ENCODE measurements around the gene TRPC4AP.
A peak's percentile ranks its signal among the peaks of the same experiment; 100 is the strongest.

Gene TRPC4AP

DNA sequence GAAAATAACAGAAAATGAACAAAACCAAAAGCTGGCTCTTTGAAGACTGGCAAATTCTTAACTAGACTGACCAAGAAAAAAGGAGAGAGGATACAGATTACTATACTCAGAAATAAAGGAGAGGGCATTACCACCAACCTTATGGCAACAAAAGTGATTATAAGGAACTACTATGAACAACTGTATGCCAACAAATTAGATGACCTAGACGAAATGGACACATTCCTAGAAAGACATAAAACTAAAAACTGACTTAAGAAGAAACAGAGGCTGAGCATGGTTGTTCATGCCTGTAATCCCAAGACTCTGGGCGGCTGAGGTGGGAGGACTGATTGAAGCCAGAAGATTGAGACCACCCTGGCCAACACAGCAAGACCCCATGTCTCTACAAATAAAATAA, 33.5 kb downstream of the TRPC4AP start:
- DNase-seq (ENCODE audit: low read depth): no peak

DNA sequence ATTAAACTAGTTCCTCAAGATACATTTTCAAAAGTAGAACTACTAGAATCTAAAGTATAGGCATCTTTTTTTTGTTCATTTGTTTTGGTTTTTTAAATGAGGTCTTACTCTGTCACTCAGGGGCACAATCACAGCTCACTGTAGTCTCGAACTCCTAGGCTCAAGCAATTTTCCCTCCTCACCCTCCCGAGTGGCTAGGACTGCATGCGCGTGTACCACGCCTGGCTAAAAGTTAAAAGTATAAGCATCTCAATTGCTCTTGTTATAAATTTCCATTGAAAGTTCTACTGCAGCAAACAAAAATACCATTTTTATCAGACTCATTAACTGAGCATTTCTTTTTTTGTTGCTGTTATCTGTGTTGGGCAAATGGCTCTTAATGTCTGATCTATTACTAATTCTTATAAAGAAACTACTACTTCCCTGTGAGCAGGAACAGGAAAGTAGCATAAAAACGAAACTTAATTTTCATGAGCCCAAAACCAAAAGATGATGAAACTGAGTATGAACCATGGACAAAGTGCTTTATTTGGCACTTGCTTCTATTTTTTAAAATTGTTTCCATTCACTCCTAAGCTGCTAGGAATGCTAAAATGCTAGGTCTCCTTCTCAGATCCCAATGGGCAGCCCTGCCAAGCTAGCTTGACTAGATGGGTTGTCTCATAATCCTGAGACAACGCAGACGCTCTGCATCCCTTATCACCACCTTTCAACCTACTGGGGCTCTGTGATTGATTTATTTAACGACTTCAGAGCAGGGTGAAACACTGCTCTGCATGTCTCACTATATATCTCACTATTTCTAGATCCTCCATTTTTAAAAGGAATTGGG, 36.9 kb downstream of the TRPC4AP start:
- DNase-seq (ENCODE audit: low read depth): peak; percentile 32

GRCh38 chr20:35054814-35055213, 37.8 kb downstream of the TRPC4AP start:
- no peak for DNase-seq (ENCODE audit: low read depth)

DNA sequence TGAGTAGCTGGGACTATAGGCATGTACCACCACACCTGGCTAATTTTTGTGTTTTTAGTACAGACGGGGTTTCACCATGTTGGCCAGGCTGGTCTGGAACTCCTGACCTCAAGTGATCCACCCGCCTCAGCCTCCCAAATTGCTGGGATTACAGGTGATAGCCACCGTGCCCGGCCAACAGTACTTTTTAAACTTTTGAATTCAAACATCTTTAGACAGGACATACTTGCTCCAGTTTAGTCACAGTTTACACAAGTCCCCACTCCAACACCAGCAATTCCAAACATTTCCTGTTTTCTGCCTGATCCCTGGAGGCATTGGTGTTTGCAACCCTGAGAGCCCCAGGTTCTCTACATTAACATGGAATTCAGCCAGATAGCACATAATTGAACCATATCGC, 40.0 kb downstream of the TRPC4AP start:
- DNase-seq (ENCODE audit: low read depth): peak; percentile 77

GRCh38 chr20:35049776-35050352, 42.7 kb downstream of the TRPC4AP start:
- no peak for DNase-seq (ENCODE audit: low read depth)

GRCh38 chr20:35048739-35049138, 43.9 kb downstream of the TRPC4AP start:
- no peak for DNase-seq (ENCODE audit: low read depth)

DNA sequence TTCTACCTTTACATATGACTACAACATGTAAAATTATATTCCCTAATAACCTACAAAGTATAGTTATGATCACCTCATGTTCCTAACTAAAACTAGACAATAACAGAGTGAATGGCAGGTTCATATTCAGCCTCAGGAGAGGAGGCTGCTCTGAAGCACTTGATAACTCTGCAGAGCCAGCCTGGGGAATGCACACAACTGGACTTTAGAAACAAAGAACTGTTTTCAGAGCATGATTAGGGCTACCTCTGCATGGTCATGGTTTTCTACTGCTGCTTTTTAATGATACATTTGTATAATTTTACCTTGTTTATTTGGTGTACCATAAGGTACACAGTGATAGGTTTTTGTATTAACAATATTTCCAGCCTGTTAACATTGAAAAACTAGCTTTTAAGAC, 50.3 kb downstream of the TRPC4AP start:
- DNase-seq (ENCODE audit: low read depth): no peak

GRCh38 chr20:35040646-35041045, 52.0 kb downstream of the TRPC4AP start:
- no peak for DNase-seq (ENCODE audit: low read depth)

DNA sequence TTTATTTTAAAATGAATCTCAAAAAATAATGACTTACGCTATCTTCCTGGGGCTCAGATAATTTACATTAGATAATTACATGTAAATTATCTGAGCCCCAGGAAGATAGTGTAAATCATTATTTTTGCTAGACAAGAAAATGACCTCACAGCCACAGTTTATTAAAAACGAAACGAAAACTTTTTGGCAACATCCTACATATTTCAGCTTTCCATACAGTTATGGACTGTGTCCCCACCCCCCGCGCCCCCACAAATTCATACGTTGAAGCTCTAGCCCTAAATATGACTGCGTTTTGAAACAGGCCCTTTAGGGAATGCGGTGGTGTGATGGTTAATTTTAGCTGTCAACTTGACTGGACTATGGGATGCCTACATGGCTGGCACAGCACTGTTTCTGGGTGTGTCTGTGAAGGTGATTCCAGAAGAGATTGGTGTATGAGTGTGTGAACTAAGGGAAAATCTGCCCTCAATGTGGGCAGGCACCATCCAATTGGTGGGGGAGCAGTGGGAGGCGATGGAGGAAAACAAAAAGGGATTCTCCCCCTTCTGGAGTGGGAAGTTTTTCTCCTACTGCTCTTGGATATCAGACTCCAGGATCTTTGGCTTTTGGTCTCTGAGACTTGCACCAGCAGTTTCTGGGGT, 52.6 kb downstream of the TRPC4AP start:
- DNase-seq (ENCODE audit: low read depth): no peak

DNA sequence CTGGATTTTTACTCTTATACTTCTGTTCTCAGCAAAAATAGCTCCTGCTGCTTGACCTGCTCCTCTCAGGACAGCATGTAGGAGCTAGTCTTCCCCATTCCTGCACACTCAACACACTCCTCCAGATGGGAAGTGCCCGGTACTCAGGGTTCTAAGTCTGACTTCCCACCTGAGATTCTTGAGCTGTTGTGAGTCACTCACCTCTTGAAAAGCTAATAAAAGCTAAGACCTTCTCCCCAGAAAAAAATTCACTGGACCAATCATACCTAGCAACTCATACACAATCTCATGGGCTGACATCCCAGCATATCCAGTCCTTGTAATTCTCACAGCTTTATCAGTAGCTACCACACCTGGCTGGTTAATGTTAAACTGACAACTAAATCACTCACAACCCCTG, 53.5 kb downstream of the TRPC4AP start:
- DNase-seq (ENCODE audit: low read depth): no peak

- DNase-seq (ENCODE audit: low read depth): no peak
Observed at GRCh38 chr20:35034145-35034544, 58.5 kb downstream of the TRPC4AP start.

GRCh38 chr20:35030136-35030535, 62.5 kb downstream of the TRPC4AP start:
- DNase-seq (ENCODE audit: low read depth): no peak

DNA sequence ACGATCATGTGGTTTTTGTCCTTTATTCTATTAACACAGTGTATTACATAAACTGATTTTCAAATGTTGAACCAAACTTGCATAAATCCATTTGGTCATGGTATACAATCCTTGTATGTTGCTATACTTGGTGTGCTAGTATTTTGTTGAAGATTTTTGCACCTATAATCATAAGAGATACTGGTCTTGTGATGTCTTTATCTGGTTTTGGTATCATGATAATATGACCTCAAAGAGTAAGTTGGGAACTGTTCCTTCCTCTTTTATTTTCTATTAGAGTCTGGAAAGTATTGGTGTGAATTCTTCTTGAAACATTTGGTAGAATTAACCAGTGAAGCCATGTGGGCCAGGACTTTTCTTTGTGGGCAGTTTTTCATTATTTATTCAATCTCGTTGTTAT, 65.3 kb downstream of the TRPC4AP start:
- no peak for DNase-seq (ENCODE audit: low read depth)

DNA sequence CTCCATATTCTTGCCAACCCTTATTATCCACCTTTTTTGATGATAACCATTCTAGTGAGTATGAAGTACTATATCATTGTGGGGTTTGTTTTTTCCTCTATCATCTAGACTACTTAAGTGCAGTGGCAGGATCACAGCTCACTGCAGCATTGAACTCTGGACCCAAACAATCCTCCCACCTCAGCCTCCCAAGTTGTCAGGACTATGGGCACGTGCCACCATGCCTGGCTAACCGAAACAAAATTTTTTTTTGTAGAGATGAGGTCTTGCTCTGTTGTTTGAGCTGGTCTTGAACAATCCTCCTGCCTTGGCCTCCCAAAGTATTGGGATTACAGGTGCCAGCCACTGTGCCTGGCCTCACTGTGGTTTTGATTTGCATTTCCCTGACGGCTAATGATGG, 67.5 kb downstream of the TRPC4AP start:
- no peak for DNase-seq (ENCODE audit: low read depth)

GRCh38 chr20:35023624-35024023, 69.0 kb downstream of the TRPC4AP start:
- DNase-seq (ENCODE audit: low read depth): no peak

DNA sequence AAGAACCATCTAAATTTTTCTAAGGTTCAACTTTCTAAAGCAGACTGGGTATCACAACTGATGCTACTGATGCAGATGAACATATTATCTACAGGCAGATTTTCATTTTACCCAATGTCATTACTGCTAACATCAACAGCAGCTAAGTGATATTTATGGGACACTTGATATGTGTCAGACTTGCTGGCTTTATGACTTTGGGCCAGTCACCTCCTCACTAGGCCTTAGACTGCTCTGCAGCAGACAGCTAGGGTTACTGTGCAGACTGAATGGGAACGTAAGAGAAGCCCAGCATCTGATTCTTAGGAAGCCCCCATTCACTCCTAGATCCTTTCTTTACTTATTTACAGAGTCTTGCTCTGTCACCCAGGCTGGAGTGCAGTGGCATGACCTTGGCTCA, 70.8 kb downstream of the TRPC4AP start:
- DNase-seq (ENCODE audit: low read depth): no peak

GRCh38 chr20:35021063-35021462, 71.5 kb downstream of the TRPC4AP start:
- no peak for DNase-seq (ENCODE audit: low read depth)

GRCh38 chr20:35020108-35020928, 72.3 kb downstream of the TRPC4AP start:
- no peak for DNase-seq (ENCODE audit: low read depth)

DNA sequence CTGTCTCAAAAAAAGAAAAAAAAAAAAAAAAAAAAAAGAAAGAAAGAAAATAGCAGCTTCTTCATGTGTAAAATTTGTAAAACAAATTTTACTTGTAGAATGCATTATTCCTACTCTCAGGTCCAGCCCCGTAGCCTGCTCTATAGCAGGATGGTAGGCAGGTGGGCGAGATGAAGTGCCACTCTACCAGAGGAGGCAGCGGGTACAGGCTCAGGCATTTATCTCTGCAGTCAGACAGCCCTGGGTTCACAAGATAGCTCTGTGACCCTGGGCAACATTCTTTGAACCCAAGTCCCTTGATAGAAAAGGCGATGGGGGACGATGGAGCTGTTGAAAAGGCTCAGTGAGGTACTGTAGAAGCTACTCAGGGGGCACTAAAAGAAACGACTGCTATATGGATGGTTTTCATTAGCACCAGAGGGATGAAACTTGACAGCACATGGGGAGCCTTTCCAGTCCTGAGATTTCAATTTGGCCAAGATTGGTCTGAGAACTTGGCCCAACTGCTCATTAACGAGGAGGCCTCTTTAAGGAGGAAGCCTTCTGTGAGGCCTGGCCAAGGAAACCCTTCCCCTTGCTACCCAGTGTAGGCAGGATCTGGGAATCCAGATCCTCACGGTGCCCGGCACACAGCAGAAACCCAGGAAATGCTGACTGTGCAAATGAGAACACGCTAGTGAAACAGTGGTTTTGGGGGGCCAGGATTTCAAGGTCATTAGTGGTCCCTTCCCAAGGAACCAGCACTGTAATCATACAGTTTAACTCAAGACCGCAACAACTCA, 73.8 kb downstream of the TRPC4AP start:
- no peak for DNase-seq (ENCODE audit: low read depth)

DNA sequence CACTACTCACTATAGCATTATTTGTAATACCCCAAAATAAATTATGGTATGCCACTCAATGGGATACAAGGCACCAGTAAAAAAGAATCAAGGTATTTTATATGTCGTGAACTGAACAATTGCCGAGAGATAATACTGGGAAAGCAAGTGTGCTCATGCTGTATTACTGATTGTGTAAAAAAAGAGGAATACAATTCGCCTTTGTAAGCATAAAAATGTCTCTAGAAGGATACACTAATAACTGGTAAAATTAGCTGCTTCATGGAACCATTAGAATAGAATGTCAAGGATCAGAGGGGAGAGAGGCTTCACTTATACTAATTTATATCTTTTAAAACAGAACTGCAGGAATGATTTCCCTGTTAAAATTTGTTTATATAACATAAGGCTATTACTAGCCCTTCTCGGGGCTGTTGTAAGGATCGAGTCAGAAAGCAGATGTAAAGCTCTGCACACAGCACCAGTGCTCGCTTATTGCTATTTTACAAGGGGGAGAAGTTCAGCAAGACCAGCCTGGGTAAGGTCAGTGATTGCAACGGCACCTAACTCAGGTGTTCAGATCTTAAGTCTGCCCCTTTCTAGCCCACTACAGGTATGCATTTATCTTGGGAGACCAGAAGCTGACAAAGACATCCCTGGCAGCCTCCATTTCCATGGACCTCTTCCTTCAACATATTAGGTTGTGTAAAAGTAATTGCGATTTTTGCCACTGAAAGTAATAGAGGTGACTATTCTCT, 75.3 kb downstream of the TRPC4AP start:
- DNase-seq (ENCODE audit: low read depth): no peak

- no peak for DNase-seq (ENCODE audit: low read depth)
Observed at GRCh38 chr20:35015863-35016193, 76.8 kb downstream of the TRPC4AP start.
